OCI-M1 (cell line): Measurements from ENCODE around the gene COL10A1.
A peak's percentile ranks its signal among the peaks of the same experiment; 100 is the strongest.

Experiments used
- DNase-seq: peaks from one replicate; lab custom pipeline; 2025; lab: John Stamatoyannopoulos, UW

The COL10A1 gene

GRCh38 chr6:116120430-116120829, 5.5 kb downstream of the COL10A1 start:
- DNase-seq, result no peak

DNA sequence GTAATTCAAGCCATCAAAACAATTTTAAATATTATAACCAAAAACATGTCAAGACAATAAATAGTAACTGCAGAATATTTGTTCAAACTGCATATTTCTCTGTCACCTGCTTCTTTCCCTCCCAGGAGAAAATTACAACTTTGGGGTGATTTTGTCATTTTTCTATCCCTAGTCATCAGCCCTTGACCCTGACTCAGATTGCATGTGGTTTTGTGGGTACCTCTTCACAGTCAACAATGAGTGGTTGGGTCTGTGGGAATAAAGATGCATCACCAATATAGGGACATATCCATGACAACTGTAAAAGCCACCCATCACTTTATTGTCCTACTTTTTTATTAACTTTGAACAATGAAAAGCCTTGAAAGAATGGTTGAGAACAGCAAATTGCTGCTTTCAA, 7.3 kb downstream of the COL10A1 start:
- no peak for DNase-seq

- peak; percentile 52 for DNase-seq
These were observed 10.2 kb downstream of the COL10A1 start for GRCh38 chr6:116115781-116116180.

DNA sequence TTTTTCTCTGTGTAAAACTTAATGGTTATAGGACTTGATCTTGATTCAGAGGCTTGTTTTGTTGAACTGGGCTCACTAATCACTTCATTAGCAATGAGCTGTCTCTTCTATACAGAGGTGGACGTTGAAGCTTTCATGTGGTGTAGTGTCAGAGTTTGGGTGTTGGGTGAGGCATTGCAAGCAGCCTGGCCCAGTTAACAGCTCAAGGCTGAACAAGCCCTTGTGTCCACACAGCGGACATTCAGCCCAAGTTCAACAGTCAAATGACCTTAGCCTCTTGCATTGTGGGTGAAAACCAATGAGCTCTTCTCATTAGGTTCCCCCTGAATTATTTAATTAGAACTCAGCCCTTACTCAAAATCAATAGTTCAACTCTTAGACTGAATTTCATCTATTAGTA, 12.5 kb downstream of the COL10A1 start:
- DNase-seq, result no peak

GRCh38 chr6:116111552-116112528, 14.1 kb downstream of the COL10A1 start:
- DNase-seq, result peak; percentile 75

GRCh38 chr6:116108836-116109235, 17.1 kb downstream of the COL10A1 start:
- peak; percentile 42 for DNase-seq

- peak; percentile 35 for DNase-seq
These were observed 19.8 kb downstream of the COL10A1 start for GRCh38 chr6:116106146-116106545.

- DNase-seq, result no peak
These were observed 20.7 kb downstream of the COL10A1 start for GRCh38 chr6:116105247-116105646.

DNA sequence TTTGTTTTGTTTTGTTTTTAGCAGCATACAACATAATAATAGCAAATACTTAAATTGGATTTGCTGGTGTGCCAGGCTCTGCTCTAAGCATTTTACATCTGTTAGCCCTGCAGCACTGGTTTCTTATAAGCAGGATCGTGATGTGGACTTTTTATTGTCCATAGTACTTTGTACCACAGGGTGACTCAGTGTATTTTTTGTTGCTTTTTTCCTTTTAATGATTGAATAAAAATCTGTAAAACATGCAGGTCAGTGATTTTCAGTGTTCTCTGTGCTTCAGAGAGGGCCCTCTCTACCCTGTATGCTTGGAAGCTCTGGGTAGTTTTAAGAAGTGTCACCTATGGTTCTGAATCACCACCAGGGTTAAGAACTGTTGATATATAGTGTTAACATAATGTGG, 21.3 kb downstream of the COL10A1 start:
- no peak for DNase-seq

DNA sequence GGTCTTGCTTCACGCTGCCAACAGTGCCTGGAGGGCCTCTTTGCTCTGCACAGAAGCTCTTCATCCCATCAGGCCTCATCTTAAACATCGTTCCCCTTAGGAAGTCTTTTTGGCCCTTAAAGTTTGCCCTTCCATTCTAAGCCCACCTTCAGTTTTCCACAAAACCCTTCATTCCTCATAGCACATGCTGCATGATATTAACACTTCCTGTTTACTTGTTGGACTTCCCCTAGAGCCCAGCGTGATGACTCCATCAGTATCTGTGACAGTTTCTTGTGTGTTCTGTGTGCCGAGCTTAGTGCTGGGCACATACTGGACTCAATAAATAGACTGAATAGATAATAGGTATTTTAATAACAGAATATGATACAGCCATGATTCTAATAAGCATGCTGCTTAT, 23.1 kb downstream of the COL10A1 start:
- no peak for DNase-seq

- DNase-seq, result no peak
These were observed 24.1 kb downstream of the COL10A1 start for GRCh38 chr6:116101790-116102189.

GRCh38 chr6:116101302-116101718, 24.6 kb downstream of the COL10A1 start:
- DNase-seq, result no peak

DNA sequence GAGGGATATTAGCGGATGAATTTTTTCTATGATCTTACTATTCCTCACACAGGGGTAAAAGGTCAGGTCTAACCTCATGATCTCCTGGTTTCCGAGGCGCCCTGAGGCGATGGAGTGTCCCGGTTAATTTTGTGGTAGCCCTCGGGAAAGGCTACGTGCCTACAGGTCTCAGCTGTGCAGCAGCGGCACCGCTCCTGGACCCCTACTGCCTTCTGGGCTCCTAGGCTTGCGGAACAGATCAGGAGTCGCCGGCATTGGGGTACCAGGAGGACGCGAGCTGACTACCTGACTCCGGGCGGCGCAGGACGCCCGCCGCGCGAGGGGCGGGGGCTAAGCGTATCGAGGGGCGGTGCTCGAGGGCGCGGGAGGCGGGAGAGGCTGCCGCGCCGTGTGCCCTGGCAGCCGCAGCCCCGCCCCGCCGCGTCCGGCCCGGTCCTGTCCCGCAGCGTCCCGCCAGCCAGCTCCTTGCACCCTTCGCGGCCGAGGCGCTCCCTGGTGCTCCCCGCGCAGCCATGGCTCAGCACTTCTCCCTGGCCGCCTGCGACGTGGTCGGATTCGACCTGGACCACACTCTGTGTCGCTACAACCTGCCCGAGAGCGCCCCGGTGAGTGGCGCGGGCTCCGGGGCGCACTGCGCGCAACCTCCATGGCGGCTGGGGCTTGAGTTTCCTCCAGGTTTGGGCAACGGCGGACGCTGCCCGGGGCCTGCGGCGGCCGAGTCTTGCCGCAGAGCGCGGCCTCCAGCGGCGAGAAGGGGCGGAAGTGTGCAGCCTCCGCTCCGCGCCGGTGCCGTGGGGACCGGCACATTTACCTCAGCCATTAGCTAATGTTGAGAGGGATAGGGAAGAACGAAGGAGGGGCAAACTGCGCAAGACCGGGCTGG, 25.3 kb downstream of the COL10A1 start, which contains the start of gene NT5DC1:
Gene NT5DC1, plus strand, starts transcription at position 435 of the 883 bp plus-strand sequence. Its CDS starts 78 bp downstream, at position 513.
- peak; percentile 91 for DNase-seq

- DNase-seq, result no peak
These were observed 26.9 kb downstream of the COL10A1 start for GRCh38 chr6:116099036-116099435.

- peak; percentile 34 for DNase-seq
These were observed 28.7 kb downstream of the COL10A1 start for GRCh38 chr6:116096979-116097816.

DNA sequence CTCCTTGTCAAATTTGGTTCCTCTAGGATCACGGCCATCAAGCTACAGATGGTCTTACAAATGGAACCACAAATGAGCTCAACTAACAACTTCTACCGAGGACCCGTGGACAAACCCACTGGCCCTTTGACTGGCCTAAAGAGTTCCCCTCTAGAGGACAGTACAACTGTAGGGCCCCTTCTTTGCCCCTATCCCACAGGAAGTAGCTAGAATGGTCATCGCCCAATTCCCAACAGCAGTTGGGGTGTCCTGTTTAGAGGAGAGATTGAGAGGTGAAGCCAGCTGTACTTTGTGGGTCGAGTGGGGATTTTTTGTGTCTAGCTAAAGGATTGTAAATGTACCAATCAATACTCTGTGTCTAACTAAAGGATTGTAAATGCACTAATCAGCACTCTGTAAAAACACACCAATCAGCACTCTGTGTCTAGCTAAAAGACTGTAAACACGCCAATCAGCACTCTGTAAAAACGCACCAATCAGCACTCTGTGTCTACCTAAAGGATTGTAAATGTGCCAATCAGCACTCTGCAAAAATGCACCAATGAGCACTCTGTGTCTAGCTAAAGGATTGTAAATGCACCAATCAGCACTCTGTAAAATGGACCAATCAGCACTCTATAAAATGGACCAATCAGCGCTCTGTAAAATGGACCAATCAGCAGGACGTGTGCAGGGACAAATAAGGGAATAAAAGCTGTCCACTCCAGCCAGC, 29.7 kb downstream of the COL10A1 start:
- peak; percentile 19 for DNase-seq

GRCh38 chr6:116094041-116094440, 31.9 kb downstream of the COL10A1 start:
- DNase-seq, result no peak

GRCh38 chr6:116090251-116090650, 35.7 kb downstream of the COL10A1 start:
- DNase-seq, result no peak

DNA sequence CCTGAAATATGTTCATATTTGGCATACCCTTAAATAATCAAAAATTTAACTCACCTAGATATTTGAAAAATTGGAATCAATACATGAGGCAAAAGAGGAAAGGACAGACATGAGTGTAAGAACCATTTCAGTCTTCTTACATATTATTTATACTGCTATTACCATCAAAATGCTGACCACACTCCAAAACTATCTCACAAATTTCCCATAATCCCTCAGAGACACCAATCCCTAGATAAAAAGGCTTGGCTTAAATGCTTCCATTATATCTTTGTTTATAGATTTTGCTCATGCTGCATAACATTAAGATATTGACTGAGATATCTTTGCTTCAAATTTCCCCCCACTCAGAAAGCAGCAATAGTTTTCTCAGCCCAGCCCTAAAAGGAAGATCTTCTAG, 37.0 kb downstream of the COL10A1 start:
- no peak for DNase-seq

GRCh38 chr6:116087437-116088027, 38.4 kb downstream of the COL10A1 start:
- no peak for DNase-seq

DNA sequence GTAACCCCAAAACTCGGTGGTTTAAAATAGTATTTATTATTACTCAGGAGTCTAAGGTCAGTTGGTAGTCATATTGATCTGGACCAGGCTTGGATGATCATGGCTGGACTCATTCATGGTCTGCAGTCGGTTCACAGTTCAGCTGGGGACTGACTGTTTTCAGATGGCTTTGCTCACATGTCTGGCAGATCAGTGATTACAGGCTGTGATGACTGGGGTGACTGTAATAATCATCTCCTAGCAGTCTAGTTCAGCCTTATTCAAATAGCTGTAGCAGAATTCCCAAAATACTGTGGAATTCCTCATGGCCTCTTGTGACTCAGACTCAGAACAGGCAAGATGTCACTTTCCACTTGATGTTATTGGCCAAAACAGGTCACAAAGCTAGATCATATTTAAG, 41.6 kb downstream of the COL10A1 start:
- no peak for DNase-seq
